HG02981 (cell line): ENCODE results near the gene MFAP4.

Source experiments
- ATAC-seq: cut with Tn5 transposase; IDR thresholded peaks from one replicate; pipeline ENCODE4 v1.9.1; 2021; ENCODE audit warnings: mild to moderate bottlenecking, moderate library complexity; ENCODE audit not compliant: unreplicated experiment

Gene MFAP4

GRCh38 chr17:19372866-19373504 is 14.0 kb downstream of the MFAP4 start:
- no peak for ATAC-seq

- no peak for ATAC-seq
Measured at GRCh38 chr17:19372439-19372838, 14.6 kb downstream of the MFAP4 start.

GRCh38 chr17:19372011-19372370 is 15.0 kb downstream of the MFAP4 start:
- no peak for ATAC-seq

GRCh38 chr17:19371259-19372010 is 15.6 kb downstream of the MFAP4 start:
- ATAC-seq = no peak

DNA sequence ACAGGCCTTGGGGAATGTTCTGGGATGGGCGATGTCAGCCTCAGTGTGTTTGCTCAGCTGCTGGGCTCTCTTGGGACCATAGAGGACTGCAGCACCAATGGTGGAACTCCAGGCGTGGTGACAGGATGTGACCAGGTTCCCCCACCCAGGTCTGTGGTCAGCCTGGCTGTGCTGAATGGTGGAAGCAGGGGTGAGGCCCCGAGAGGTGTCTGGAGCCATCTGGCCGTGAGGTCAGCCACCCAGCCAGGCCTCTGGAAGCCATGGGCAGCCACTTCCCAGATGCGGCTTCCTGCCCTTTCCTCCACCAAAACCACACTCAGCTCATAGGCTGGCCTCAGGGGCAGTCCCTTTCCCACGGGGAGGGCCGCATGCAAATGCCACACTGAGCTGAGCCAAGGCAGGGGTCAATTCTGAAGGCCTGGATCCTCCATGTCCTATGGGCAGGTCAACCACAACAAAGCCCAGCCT is 16.5 kb downstream of the MFAP4 start:
- peak; percentile 72 for ATAC-seq

- no peak for ATAC-seq
Measured at GRCh38 chr17:19369846-19370492, 17.0 kb downstream of the MFAP4 start.

DNA sequence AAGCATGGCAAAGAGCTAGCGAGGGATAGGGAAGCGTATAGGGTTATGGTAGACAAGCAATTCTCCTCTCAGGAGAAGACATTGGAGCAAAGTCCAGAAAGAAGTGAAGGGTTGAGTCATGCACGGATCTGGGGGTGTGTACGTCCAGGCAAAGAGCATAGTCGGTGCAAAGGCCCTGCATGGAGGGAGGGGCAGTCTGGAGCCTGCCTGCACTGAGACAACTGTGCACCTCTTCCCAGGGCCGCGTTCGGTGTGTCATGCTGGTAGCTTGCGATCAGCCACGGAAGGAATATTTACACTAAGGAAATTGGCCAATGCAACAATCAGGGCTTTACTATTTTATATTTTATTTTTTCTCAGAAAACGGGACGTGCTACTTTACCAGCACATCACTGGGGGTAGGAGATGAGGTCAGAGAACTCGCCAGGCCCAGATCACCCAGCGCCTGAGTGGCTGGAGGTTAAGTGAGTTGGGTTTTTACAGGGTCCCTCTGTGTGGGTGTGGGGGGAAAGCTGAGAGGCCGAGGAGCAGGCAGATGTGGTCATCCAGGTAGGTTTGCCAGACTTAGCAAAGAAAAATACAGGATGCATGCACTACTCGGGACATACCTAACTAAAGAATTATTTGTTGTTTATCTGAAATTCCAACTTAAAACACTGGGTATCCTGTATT is 17.7 kb downstream of the MFAP4 start:
- ATAC-seq = no peak

DNA sequence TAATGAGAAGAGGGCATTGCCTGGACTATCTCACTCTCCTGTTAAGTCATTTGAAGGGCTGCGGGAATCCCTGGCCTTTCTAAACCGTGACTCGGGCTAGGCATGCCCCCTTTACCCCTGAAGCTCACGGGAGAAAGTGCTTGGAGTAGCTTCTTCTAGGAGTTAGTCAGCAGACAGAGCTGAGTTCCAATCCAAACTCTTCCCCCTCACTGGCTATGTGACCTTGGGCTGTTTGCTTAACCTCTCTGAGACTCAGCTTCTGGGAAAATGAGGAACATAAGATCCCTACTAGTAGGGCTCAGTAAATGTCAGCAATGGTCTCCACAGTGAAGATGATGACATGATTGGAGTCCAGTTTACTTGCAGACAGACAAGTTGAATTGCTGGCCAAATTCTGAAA is 18.8 kb downstream of the MFAP4 start:
- ATAC-seq = no peak

- ATAC-seq = no peak
Measured at GRCh38 chr17:19366637-19366972, 20.4 kb downstream of the MFAP4 start.

- no peak for ATAC-seq
Measured at GRCh38 chr17:19365833-19366636, 21.0 kb downstream of the MFAP4 start.

GRCh38 chr17:19365499-19365817 is 21.5 kb downstream of the MFAP4 start:
- ATAC-seq = no peak

DNA sequence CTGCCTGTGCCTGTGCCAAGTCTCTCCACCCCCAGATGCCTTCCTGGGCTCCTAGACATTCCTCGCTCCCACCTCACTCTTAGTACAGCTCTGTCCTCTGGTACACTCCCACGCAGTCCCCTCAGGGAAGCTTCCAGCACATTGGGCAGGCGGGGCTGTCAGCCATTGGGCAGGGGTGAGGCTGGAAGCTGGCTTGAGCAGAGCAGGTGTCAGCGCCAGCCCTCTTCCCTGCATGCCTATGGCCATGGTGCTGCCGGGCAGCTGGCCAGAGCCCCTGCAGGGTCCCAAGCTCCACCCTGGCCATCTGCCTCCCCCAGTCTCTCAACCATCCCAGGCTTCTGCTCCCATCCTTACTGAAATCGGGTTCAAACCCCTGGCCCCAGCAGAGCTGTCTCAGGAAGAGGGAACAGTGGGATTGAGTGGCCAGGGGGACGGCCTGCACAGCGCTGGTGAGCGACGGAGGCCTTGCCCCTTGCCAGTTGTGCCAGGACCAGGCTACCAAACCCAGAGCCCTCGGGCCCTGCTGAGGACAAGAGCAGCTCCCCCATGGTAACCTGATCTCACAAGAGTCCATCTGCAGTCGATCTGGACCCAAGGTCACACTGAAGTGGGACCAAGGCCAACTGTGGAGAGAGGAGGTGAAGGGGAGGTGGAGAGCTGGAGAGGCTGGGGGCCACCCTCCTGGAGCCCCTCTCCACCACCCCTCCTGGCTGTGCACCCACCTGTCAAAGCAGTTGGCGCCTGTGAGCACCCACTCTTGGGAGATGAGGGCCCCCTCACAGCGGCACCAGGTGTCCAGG is 22.1 kb downstream of the MFAP4 start:
- ATAC-seq = no peak

- no peak for ATAC-seq
Measured at GRCh38 chr17:19363460-19364035, 23.4 kb downstream of the MFAP4 start.

GRCh38 chr17:19363114-19363438 is 23.9 kb downstream of the MFAP4 start:
- ATAC-seq = no peak

DNA sequence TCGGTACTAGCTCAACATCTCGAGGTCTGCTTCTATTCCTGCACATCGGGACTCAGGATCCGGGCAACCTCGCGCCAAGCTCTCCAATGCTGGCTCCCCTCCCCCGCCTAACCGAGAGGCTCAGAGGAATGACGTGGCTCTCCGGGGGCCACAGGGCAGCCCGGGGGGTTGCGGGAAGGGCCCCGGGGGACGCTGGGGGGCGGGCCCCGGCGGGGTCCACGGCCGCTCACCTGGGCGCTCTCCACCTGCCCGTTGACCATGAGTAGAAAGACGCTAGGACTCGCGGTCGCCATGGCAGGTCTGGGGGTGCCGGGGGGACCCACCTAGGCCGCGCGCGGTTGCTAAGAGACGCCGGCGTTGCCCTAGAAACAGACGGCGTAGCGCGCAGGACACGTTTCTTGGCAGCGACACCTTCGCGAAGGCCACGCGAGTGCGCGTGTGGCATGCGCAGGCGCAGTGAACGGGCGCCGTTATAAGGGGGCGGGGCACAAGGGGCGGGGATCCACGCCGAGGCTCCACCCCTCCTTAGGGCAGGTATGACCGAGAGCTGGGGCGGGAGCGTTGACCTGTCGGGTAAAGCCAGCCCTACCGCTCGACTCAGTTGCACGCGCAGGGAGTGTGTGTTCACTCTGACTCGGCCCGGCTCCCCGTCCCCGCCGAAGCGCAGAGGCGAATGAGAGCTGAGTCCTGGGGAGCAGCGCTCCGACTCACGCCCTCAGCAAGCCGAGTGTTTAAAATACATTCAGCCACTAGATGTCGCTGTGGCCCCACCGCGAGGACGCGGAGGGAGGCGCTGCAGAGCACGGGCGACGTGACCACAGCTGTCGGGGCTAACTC is 24.5 kb downstream of the MFAP4 start, which contains the start of gene B9D1:
Gene B9D1, minus strand, starts transcription at position 447 of the 837 bp plus-strand sequence. Its CDS starts 154 bp downstream, at position 293.
- peak; percentile 73 for ATAC-seq

DNA sequence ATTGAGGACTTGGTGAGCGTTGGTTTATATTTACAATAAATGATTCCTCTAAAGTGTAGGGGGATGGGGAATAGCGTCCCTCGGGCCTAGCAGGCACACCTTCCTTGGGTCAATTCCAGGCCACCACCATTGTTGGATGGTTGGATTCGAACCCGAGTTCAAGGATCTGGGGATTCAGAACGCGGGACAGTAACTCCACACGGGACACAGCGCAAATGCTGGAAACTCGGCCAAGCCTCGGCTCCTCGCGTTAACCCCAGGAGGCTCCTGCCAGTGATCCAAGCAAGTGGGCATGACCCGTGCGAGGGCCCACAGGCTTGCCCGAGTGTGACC is 25.1 kb downstream of the MFAP4 start:
- no peak for ATAC-seq

DNA sequence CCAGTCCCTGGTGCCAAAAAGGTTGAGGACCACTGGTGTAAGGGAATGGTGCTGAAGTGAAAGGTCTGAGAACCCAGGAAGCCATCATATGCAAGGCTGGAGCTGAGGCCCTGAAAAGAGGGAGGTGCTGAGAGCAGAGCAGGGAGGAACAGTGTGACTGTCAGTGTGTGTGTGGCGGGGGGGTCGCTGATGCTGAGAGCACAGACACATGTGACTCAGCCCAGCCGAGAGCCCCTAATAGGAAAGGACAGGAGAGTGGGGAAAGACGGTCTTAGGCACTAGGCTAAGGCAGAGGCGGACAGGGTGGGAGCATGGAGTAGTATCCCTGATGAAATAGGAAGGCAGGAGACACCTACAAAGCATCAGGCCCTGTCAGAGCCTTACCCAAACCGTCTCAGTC is 25.7 kb downstream of the MFAP4 start:
- no peak for ATAC-seq

GRCh38 chr17:19360772-19361171 is 26.2 kb downstream of the MFAP4 start:
- no peak for ATAC-seq

DNA sequence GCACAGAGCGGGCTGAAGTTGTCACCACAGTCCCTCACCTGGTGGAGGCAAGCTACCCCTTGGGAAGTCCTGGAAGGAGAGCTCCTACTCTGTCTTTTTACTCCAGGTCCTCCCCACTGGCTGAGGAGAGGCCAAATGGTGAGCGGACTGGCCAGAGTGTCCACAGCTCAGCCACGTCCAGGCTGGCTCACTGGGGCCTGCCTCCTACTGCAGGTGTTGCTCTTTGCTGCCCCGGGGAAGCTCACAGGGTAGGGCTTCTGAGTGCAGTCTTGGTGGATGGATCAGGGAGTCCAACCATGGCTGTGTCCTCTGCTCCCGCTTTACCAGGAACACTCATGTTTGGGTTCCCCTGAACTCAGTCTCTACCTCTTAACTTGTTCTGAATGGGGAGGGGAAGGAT is 27.1 kb downstream of the MFAP4 start:
- no peak for ATAC-seq
